H9 (cell line): ENCODE data around the gene ATP13A4. TPM values are rescaled to one million over a fixed set of nuclear protein-coding genes. Genes with fewer than 3 reads are reported as not detected.

Experiments used
- DNase-seq: peaks from one replicate; pipeline ENCODE4 v3.0.0-alpha.2; 2017
- H2AFZ ChIP-seq: one replicate; pipeline ENCODE4 v1.6.1; 2013; ENCODE audit warnings: mild to moderate bottlenecking, low read length, control low read depth, moderate library complexity
- H2AK5ac ChIP-seq: 2 replicates; pipeline ENCODE4 v1.6.1; 2013; ENCODE audit warnings: low read length, control low read depth, mixed read lengths; ENCODE audit not compliant: insufficient read length
- H2BK120ac ChIP-seq: one replicate; pipeline ENCODE4 v1.6.1; 2013; ENCODE audit warnings: low read depth, mild to moderate bottlenecking, low read length, control low read depth, inconsistent platforms; ENCODE audit not compliant: poor library complexity, severe bottlenecking
- H2BK12ac ChIP-seq: 2 replicates; pipeline ENCODE4 v1.6.1; 2013; ENCODE audit warnings: low read length, control low read depth, mixed read lengths, low read depth; ENCODE audit not compliant: insufficient read length
- H2BK15ac ChIP-seq: 2 replicates; pipeline ENCODE4 v1.6.1; 2013; ENCODE audit warnings: low read depth, low read length, control low read depth
- H2BK20ac ChIP-seq: one replicate; pipeline ENCODE4 v1.6.1; 2013; ENCODE audit warnings: low read depth, mild to moderate bottlenecking, low read length, control low read depth, inconsistent platforms; ENCODE audit not compliant: poor library complexity, severe bottlenecking
- H2BK5ac ChIP-seq: 2 replicates; pipeline ENCODE4 v1.6.1; 2013; ENCODE audit warnings: low read length, control low read depth, mixed read lengths; ENCODE audit not compliant: insufficient read length
- H3K14ac ChIP-seq: 2 replicates; pipeline ENCODE4 v1.6.1; 2013; ENCODE audit warnings: low read length, control low read depth; ENCODE audit not compliant: insufficient read depth
- H3K18ac ChIP-seq: 2 replicates; pipeline ENCODE4 v1.6.1; 2013; ENCODE audit warnings: low read depth, mild to moderate bottlenecking, mixed read lengths, low read length, control low read depth; ENCODE audit not compliant: insufficient read length
- H3K23ac ChIP-seq: 2 replicates; pipeline ENCODE4 v1.6.1; 2013; ENCODE audit warnings: low read length, control low read depth, mixed read lengths, low read depth; ENCODE audit not compliant: insufficient read length
- H3K23me2 ChIP-seq: 2 replicates; pipeline ENCODE4 v1.6.1; 2013; ENCODE audit warnings: low read depth, mild to moderate bottlenecking, mixed read lengths, low read length, control low read depth; ENCODE audit not compliant: insufficient read length, poor library complexity, severe bottlenecking
- H3K27ac ChIP-seq: 2 replicates; pipeline ENCODE4 v1.5.1; 2013; ENCODE audit warnings: low read length, control low read depth, mixed read lengths, low read depth; ENCODE audit not compliant: insufficient read length
- H3K27me3 ChIP-seq: 2 replicates; pipeline ENCODE4 v1.6.1; 2013; ENCODE audit warnings: low read length, control low read depth, inconsistent platforms; ENCODE audit not compliant: insufficient read depth
- H3K4ac ChIP-seq: 2 replicates; pipeline ENCODE4 v1.6.1; 2013; ENCODE audit warnings: low read depth, mild to moderate bottlenecking, control low read depth, inconsistent platforms, low read length, moderate library complexity
- H3K4me1 ChIP-seq: 2 replicates; pipeline ENCODE4 v1.6.1; 2013; ENCODE audit warnings: low read length, control low read depth, inconsistent platforms; ENCODE audit not compliant: insufficient read depth
- H3K4me2 ChIP-seq: 2 replicates; pipeline ENCODE4 v1.6.1; 2013; ENCODE audit warnings: low read length, control low read depth, mixed read lengths; ENCODE audit not compliant: insufficient read length, insufficient read depth
- H3K56ac ChIP-seq: 2 replicates; pipeline ENCODE4 v1.6.1; 2013; ENCODE audit warnings: low read depth, mild to moderate bottlenecking, mixed read lengths, low read length, control low read depth; ENCODE audit not compliant: insufficient read length
- H3K79me1 ChIP-seq: 2 replicates; pipeline ENCODE4 v1.6.1; 2013; ENCODE audit warnings: low read depth, mild to moderate bottlenecking, moderate library complexity, low read length, control low read depth, inconsistent platforms; ENCODE audit not compliant: insufficient read depth, poor library complexity, severe bottlenecking
- H3K79me2 ChIP-seq: 2 replicates; pipeline ENCODE4 v1.6.1; 2013; ENCODE audit warnings: low read length, control low read depth, inconsistent platforms; ENCODE audit not compliant: insufficient read depth
- H3K9ac ChIP-seq: 2 replicates; pipeline ENCODE4 v1.6.1; 2013; ENCODE audit warnings: low read length, control low read depth, mixed read lengths; ENCODE audit not compliant: insufficient read length; ENCODE audit errors: extremely low read depth
- H3K9me3 ChIP-seq: one replicate; pipeline ENCODE4 v1.6.1; 2013; ENCODE audit warnings: low read depth, low read length, inconsistent platforms; ENCODE audit not compliant: control insufficient read depth
- H3T11ph ChIP-seq: one replicate; pipeline ENCODE4 v1.6.1; 2013; ENCODE audit warnings: mild to moderate bottlenecking, low read length, control low read depth, inconsistent platforms
- H4K20me1 ChIP-seq: one replicate; pipeline ENCODE4 v1.6.1; 2013; ENCODE audit not compliant: control insufficient read depth, insufficient read length, insufficient read depth
- H4K5ac ChIP-seq: 2 replicates; pipeline ENCODE4 v1.6.1; 2013; ENCODE audit warnings: low read depth, mild to moderate bottlenecking, mixed read lengths, low read length, control low read depth; ENCODE audit not compliant: insufficient read length
- H4K8ac ChIP-seq: replicated peaks from 2 replicates; pipeline ENCODE4 v1.6.1; 2013; ENCODE audit warnings: low read length, control low read depth, mixed read lengths, low read depth; ENCODE audit not compliant: insufficient read length
- H4K91ac ChIP-seq: 2 replicates; pipeline ENCODE4 v1.6.1; 2013; ENCODE audit warnings: low read depth, mild to moderate bottlenecking, moderate library complexity, mixed read lengths, low read length, control low read depth; ENCODE audit not compliant: insufficient read length
- H3K27ac Mint-ChIP-seq, 3 experiments: 2 replicates in 2 of 3; 3 replicates in 1 of 3; pipeline ENCODE4 v1.8.0; 2020 to 2021; ENCODE audit warnings: mixed read lengths in 3 of 3, mild to moderate bottlenecking in 1 of 3, moderate library complexity in 1 of 3
- H3K27me3 Mint-ChIP-seq: 2 replicates; pipeline ENCODE4 v1.8.0; 2021; ENCODE audit warnings: low read depth, mild to moderate bottlenecking, moderate library complexity, mixed read lengths
- H3K36me3 Mint-ChIP-seq, 3 experiments: 2 replicates in 2 of 3; 3 replicates in 1 of 3; pipeline ENCODE4 v1.8.0; 2020 to 2021; ENCODE audit warnings: low read depth in 3 of 3, mixed read lengths in 3 of 3; ENCODE audit not compliant: insufficient read depth in 1 of 3
- H3K4me1 Mint-ChIP-seq, 2 experiments: 2 replicates each; pipeline ENCODE4 v1.8.0; 2020; ENCODE audit warnings: mixed read lengths in 2 of 2
- H3K4me3 Mint-ChIP-seq, 2 experiments: 2 replicates in 1 of 2; 3 replicates in 1 of 2; pipeline ENCODE4 v1.8.0; 2020 to 2021; ENCODE audit warnings: mild to moderate bottlenecking in 2 of 2, mixed read lengths in 2 of 2, moderate library complexity in 1 of 2
- H3K9me3 Mint-ChIP-seq, 2 experiments: 2 replicates in 1 of 2; 3 replicates in 1 of 2; pipeline ENCODE4 v1.8.0; 2020; ENCODE audit warnings: mild to moderate bottlenecking in 2 of 2, mixed read lengths in 2 of 2, moderate library complexity in 1 of 2
- WGBS: extraction: QIAGEN DNeasy Blood & Tissue Kit; methylation state at CpG from one replicate; pipeline ENCODE4 v1.1.7; 2013; ENCODE audit warnings: missing lambda C conversion rate, low lambda C conversion rate, mixed read lengths; ENCODE audit not compliant: insufficient read length; ENCODE audit errors: extremely low coverage; 5-methylcytosine and 5-hydroxymethylcytosine counted together
- total RNA-seq: library from RNA; stranded (reverse); gene quantifications from 2 replicates; pipeline ENCODE4 v1.2.1, GENCODE V29; 2021
- TF ChIP-seq, protein P1 (sequence below): fragments of 200-600 bp; sonication (generic); conservative IDR thresholded peaks from 3 replicates; pipeline ENCODE4 v1.8.0; 2021; ENCODE audit warnings: antibody characterized with exemption, mild to moderate bottlenecking

The ATP13A4 gene
- total RNA-seq, 1 experiment from 2014 or later, result 0.13 TPM

DNA sequence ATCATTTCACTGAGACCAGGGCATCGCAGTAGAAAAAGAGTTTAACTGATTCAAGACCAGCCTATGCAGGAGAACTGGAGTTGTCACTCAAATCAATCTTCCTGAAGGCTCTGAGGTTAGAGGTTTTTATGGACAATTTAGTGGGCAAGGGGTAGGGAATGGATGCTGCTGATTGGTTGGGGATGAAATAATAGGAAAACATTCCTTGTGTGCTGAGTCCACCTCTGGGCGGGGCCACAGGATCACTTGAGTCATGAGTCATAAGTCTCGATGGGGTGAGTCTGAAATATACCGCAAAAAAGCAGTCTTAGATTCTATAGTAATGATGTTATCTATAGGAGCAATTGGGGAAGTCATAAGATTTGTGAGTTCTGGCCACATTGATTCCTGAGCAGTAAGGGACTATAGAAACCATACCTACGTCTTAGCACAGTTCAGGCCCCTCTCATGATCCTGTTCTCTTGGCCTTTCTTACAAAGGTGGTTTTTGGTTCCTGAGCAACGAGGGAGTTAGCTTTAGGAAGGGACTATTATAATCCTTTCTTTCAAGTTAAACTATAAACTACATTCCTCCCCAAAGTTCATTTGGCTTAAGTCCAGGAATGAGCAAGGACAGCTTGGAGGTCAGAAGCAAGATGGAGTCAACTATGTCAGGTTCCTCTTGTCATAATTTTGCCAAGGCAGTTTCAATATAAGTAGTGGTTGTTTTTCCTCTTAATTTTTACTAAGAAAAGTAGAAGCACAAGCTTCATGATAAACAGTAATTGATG lies 35.6 kb upstream of the ATP13A4 start:
- no peak overlapping the region for H3K4ac ChIP-seq
- H3K79me2 ChIP-seq, result peaks cover 5% of the 10 kb centered on the region; the same call in 1 of the 2 replicates
- H2BK12ac ChIP-seq, result no peak overlapping the region
- no peak overlapping the region for H2BK15ac ChIP-seq
- H3K56ac ChIP-seq, result no peak overlapping the region
- no peak overlapping the region for H3K14ac ChIP-seq
- H3K27me3 ChIP-seq, result no peaks in the 10 kb centered on the region
- no peak overlapping the region for H4K91ac ChIP-seq
- H3K4me2 ChIP-seq, result no peak overlapping the region
- H4K8ac ChIP-seq, result no peak overlapping the region
- Mint-ChIP-seq H3K27me3 (peaks cover 10% of the 10 kb centered on the region), H3K36me3 (no peaks in the 10 kb centered on the region), H3K4me3 (no peak overlapping the region), H3K9me3 (no peaks in the 10 kb centered on the region; a peak in 2 of 5 replicates), H3K27ac (no peak overlapping the region), H3K4me1 (peaks cover 16 to 26% of the 10 kb centered on the region in 2 experiments)
- H3T11ph ChIP-seq, result no peak overlapping the region
- no peak overlapping the region for H3K27ac ChIP-seq
- no peak overlapping the region for H4K5ac ChIP-seq
- H3K4me1 ChIP-seq, result no peaks in the 10 kb centered on the region
- no peaks in the 10 kb centered on the region for H3K79me1 ChIP-seq
- H2AFZ ChIP-seq, result no peak overlapping the region
- no peaks in the 10 kb centered on the region for H3K9me3 ChIP-seq
- H3K9ac ChIP-seq, result no peak overlapping the region
- no peak overlapping the region for H2BK20ac ChIP-seq
- H3K23me2 ChIP-seq, result peaks cover 6% of the 10 kb centered on the region
- no peaks in the 10 kb centered on the region for H4K20me1 ChIP-seq
- DNase-seq, result no peak
- H2BK120ac ChIP-seq, result no peak overlapping the region
- H3K23ac ChIP-seq, result no peak overlapping the region
- TF ChIP-seq, protein P1, sequence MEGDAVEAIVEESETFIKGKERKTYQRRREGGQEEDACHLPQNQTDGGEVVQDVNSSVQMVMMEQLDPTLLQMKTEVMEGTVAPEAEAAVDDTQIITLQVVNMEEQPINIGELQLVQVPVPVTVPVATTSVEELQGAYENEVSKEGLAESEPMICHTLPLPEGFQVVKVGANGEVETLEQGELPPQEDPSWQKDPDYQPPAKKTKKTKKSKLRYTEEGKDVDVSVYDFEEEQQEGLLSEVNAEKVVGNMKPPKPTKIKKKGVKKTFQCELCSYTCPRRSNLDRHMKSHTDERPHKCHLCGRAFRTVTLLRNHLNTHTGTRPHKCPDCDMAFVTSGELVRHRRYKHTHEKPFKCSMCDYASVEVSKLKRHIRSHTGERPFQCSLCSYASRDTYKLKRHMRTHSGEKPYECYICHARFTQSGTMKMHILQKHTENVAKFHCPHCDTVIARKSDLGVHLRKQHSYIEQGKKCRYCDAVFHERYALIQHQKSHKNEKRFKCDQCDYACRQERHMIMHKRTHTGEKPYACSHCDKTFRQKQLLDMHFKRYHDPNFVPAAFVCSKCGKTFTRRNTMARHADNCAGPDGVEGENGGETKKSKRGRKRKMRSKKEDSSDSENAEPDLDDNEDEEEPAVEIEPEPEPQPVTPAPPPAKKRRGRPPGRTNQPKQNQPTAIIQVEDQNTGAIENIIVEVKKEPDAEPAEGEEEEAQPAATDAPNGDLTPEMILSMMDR, result no peak
- no CpG with 5 or more reads among the region's 6 CpGs for WGBS
- no peak overlapping the region for H2AK5ac ChIP-seq
- no peak overlapping the region for H2BK5ac ChIP-seq
- H3K18ac ChIP-seq, result no peak overlapping the region
